HL-60 (cell line): ENCODE data around the gene WDPCP.

ENCODE experiments used
- DNase-seq, 2 experiments: peaks; one replicate each; pipeline ENCODE4 v3.0.0-alpha.2; 2010 to 2020; ENCODE audit warnings: low read depth in 1 of 2, low spot score in 1 of 2
- H3K27ac ChIP-seq: fragments of 250-450 bp; sonication (Bioruptor Pico); replicated peaks from 2 replicates; pipeline ENCODE4 v1.5.1; 2020; ENCODE audit warnings: mild to moderate bottlenecking, moderate library complexity
- H3K27me3 ChIP-seq: fragments of 250-450 bp; sonication (Bioruptor Pico); 2 replicates; pipeline ENCODE4 v1.5.1; 2021; ENCODE audit warnings: mild to moderate bottlenecking, moderate library complexity; ENCODE audit not compliant: insufficient read depth, poor library complexity, severe bottlenecking
- H3K4me3 ChIP-seq: replicated peaks from 2 replicates; pipeline ENCODE4 v1.5.1; 2011; ENCODE audit warnings: mild to moderate bottlenecking, control low read depth, low read length; ENCODE audit not compliant: insufficient read depth
- GABPA ChIP-seq: IDR thresholded peaks from 2 replicates; pipeline ENCODE4 v1.6.1; 2012; ENCODE audit warnings: low read depth
- POLR2AphosphoS5 ChIP-seq: IDR thresholded peaks from 2 replicates; pipeline ENCODE4 v1.6.1; 2012; ENCODE audit warnings: low read depth
- SPI1 ChIP-seq: IDR thresholded peaks from 2 replicates; pipeline ENCODE4 v1.6.1; 2012; ENCODE audit warnings: low read depth, mild to moderate bottlenecking, borderline replicate concordance
- TF ChIP-seq, protein P1 (sequence below): IDR thresholded peaks from one replicate; pipeline ENCODE4 v1.5.1; 2011; ENCODE audit warnings: low read length, control low read depth, inconsistent platforms; ENCODE audit not compliant: insufficient read depth
- TF ChIP-seq, protein P2 (sequence below): IDR thresholded peaks from 2 replicates; pipeline ENCODE4 v1.6.1; 2012; ENCODE audit warnings: low read depth; ENCODE audit not compliant: insufficient replicate concordance

Gene WDPCP

DNA sequence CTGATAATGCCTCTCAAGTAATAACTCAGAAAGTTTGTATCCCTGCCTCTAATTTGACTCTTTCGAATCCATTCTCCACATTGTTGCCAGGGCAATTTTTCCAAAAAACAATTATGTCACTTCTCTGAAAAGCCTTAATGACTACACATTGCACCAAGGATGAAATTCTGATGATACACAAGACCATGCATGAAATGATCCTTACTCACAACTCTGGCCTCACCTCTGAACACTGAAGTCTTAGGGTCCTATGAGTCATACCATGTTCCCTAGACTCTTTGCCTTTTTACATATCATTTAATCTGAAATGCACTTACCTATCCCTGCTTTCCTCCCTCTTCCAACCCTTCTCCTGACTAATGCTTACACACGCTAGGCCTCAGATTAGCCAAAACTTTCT lies 51.0 kb downstream of the WDPCP start:
- H3K27ac ChIP-seq = no peak overlapping the region

GRCh38 chr2:63530704-63531279 lies 57.5 kb downstream of the WDPCP start:
- Histone ChIP-seq H3K27ac (no peak overlapping the region), H3K4me3 (no peak overlapping the region), H3K27me3 (no peaks in the 10 kb centered on the region)
- no peak for DNase-seq
- TF ChIP-seq POLR2AphosphoS5 (no peak), SPI1 (no peak), GABPA (no peak)
- TF ChIP-seq, protein P1, sequence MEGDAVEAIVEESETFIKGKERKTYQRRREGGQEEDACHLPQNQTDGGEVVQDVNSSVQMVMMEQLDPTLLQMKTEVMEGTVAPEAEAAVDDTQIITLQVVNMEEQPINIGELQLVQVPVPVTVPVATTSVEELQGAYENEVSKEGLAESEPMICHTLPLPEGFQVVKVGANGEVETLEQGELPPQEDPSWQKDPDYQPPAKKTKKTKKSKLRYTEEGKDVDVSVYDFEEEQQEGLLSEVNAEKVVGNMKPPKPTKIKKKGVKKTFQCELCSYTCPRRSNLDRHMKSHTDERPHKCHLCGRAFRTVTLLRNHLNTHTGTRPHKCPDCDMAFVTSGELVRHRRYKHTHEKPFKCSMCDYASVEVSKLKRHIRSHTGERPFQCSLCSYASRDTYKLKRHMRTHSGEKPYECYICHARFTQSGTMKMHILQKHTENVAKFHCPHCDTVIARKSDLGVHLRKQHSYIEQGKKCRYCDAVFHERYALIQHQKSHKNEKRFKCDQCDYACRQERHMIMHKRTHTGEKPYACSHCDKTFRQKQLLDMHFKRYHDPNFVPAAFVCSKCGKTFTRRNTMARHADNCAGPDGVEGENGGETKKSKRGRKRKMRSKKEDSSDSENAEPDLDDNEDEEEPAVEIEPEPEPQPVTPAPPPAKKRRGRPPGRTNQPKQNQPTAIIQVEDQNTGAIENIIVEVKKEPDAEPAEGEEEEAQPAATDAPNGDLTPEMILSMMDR = no peak

More for the DNA sequence above, 51.0 kb downstream of the WDPCP start:
- TF ChIP-seq POLR2AphosphoS5 = no peak
- TF ChIP-seq GABPA = no peak
- TF ChIP-seq, protein P2, sequence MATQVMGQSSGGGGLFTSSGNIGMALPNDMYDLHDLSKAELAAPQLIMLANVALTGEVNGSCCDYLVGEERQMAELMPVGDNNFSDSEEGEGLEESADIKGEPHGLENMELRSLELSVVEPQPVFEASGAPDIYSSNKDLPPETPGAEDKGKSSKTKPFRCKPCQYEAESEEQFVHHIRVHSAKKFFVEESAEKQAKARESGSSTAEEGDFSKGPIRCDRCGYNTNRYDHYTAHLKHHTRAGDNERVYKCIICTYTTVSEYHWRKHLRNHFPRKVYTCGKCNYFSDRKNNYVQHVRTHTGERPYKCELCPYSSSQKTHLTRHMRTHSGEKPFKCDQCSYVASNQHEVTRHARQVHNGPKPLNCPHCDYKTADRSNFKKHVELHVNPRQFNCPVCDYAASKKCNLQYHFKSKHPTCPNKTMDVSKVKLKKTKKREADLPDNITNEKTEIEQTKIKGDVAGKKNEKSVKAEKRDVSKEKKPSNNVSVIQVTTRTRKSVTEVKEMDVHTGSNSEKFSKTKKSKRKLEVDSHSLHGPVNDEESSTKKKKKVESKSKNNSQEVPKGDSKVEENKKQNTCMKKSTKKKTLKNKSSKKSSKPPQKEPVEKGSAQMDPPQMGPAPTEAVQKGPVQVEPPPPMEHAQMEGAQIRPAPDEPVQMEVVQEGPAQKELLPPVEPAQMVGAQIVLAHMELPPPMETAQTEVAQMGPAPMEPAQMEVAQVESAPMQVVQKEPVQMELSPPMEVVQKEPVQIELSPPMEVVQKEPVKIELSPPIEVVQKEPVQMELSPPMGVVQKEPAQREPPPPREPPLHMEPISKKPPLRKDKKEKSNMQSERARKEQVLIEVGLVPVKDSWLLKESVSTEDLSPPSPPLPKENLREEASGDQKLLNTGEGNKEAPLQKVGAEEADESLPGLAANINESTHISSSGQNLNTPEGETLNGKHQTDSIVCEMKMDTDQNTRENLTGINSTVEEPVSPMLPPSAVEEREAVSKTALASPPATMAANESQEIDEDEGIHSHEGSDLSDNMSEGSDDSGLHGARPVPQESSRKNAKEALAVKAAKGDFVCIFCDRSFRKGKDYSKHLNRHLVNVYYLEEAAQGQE = no peak
- no peak for TF ChIP-seq SPI1
- TF ChIP-seq, protein P1 = no peak
- no peak overlapping the region for H3K4me3 ChIP-seq
- no peaks in the 10 kb centered on the region for H3K27me3 ChIP-seq
- DNase-seq = no peak

- Histone ChIP-seq H3K27me3 (no peaks in the 10 kb centered on the region), H3K4me3 (no peak overlapping the region), H3K27ac (no peak overlapping the region)
- no peak for DNase-seq
- TF ChIP-seq SPI1 = no peak
- no peak for TF ChIP-seq POLR2AphosphoS5
- TF ChIP-seq, protein P2 = no peak
- TF ChIP-seq, protein P1 = no peak
- TF ChIP-seq GABPA = no peak
Observed at GRCh38 chr2:63525905-63526304, 62.4 kb downstream of the WDPCP start.

DNA sequence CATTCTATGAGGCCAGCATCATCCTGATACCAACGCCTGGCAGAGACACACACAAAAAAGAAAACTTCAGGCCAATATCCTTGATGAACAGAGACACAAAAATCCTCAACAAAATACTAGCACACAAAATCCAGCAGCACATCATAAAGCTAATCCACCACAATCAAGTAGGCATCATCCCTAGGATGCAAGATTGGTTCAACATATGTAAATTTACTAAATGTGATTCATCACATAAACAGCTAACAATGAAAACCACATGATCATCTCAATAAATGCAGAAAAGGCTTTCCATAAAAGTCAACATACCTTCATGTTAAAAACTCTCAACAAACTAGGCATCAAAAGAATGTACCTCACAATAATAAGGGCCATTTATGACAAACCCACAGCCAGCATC lies 65.3 kb downstream of the WDPCP start:
- Histone ChIP-seq H3K27me3 (no peaks in the 10 kb centered on the region), H3K4me3 (no peak overlapping the region)

More for the DNA sequence above, 65.3 kb downstream of the WDPCP start:
- no peak for TF ChIP-seq POLR2AphosphoS5
- TF ChIP-seq, protein P1 = no peak
- no peak for TF ChIP-seq GABPA
- no peak for TF ChIP-seq SPI1
- TF ChIP-seq, protein P2 = no peak
- DNase-seq = no peak
- H3K27ac ChIP-seq = no peak overlapping the region
